Mesothelial cell of epicardium (in vitro differentiated cells): ENCODE measurements around the gene DNAH8. TPM values are rescaled to one million over a fixed set of nuclear protein-coding genes. Genes with fewer than 3 reads are reported as not detected.

ENCODE experiments used
- DNase-seq, 2 experiments: peaks; one replicate each; pipeline ENCODE4 v3.0.0; 2021; ENCODE audit warnings: low spot score in 2 of 2; ENCODE audit not compliant: unreplicated experiment in 2 of 2
- H3K27ac Mint-ChIP-seq: 2 replicates; pipeline ENCODE4 v1.8.0; 2021; ENCODE audit warnings: mixed read lengths
- H3K27me3 Mint-ChIP-seq: 2 replicates; pipeline ENCODE4 v1.8.0; 2021; ENCODE audit warnings: low read depth, mixed read lengths
- H3K36me3 Mint-ChIP-seq: 2 replicates; pipeline ENCODE4 v1.8.0; 2021; ENCODE audit warnings: mixed read lengths
- H3K4me1 Mint-ChIP-seq: 2 replicates; pipeline ENCODE4 v1.8.0; 2021; ENCODE audit warnings: mixed read lengths
- H3K4me3 Mint-ChIP-seq: 2 replicates; pipeline ENCODE4 v1.8.0; 2021; ENCODE audit warnings: mild to moderate bottlenecking, moderate library complexity, mixed read lengths
- H3K9me3 Mint-ChIP-seq: 2 replicates; pipeline ENCODE4 v1.8.0; 2021; ENCODE audit warnings: mixed read lengths
- CTCF ChIP-seq: fragments of 200-600 bp; sonication (generic); IDR thresholded peaks from one replicate; pipeline ENCODE4 v1.5.0; 2021; ENCODE audit warnings: antibody characterized with exemption; ENCODE audit not compliant: unreplicated experiment
- total RNA-seq: library from RNA; stranded (reverse); gene quantifications from 3 replicates; pipeline ENCODE4 v1.2.1, GENCODE V29; 2021

DNAH8 gene
- total RNA-seq, 1 donor from 2014 or later: 0.25 TPM

DNA sequence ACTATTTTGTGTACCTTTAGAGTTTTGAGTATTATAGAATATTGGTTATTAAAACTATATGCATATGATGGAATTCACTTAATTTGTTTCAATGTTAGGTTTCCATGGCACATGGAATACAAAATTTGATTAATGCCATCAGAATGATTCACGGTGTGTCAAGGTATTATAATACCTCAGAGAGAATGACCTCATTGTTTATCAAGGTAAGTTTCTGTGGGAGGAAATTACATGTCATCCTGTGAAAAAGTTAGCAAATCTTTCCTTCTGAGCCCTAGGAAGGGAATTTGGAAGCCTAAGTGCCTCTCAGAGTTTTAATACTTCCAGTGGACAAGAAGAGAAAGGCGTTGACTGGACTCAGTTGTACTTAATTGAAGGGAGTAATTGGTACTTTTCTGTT lies 40.8 kb downstream of the DNAH8 start:
- Mint-ChIP-seq H3K36me3 (no peaks in the 10 kb centered on the region), H3K4me3 (no peak overlapping the region), H3K4me1 (peaks cover 12% of the 10 kb centered on the region), H3K27ac (peak overlapping the region; percentile 85), H3K9me3 (peaks cover 18% of the 10 kb centered on the region), H3K27me3 (peaks cover 3% of the 10 kb centered on the region)
- TF ChIP-seq CTCF: no peak
- DNase-seq: no peak

- Mint-ChIP-seq H3K36me3 (no peaks in the 10 kb centered on the region), H3K27ac (no peak overlapping the region), H3K9me3 (peaks cover 18% of the 10 kb centered on the region), H3K27me3 (no peaks in the 10 kb centered on the region), H3K4me3 (no peak overlapping the region), H3K4me1 (peaks cover 24% of the 10 kb centered on the region)
- DNase-seq: no peak
- TF ChIP-seq CTCF: no peak
These were observed 45.0 kb downstream of the DNAH8 start for GRCh38 chr6:38760097-38760496.

DNA sequence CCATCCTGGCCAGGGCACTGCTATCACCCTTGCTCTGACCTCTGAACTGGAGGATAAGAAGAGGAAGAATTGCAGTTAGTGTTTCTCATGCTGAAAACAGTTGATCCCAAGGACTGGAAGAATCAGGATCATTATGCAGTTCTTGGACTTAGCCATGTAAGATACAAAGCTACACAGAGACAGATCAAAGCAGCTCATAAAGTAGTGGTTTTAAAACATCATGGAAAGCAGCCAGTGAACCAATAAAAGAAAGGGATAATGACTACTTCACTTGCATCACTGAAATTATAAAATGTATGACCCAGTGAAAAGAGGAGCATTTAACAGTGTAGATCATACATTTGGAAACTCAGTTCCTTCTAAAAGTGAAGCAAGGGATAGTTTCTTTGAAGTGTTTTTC lies 47.7 kb downstream of the DNAH8 start:
- peak overlapping the region; percentile 36 for H3K27ac Mint-ChIP-seq
- H3K4me1 Mint-ChIP-seq: peaks cover 16% of the 10 kb centered on the region
- no peak for DNase-seq
- TF ChIP-seq CTCF: no peak
- no peak overlapping the region for H3K4me3 Mint-ChIP-seq
- H3K36me3 Mint-ChIP-seq: no peaks in the 10 kb centered on the region
- H3K9me3 Mint-ChIP-seq: peaks cover 16% of the 10 kb centered on the region
- H3K27me3 Mint-ChIP-seq: no peaks in the 10 kb centered on the region

DNA sequence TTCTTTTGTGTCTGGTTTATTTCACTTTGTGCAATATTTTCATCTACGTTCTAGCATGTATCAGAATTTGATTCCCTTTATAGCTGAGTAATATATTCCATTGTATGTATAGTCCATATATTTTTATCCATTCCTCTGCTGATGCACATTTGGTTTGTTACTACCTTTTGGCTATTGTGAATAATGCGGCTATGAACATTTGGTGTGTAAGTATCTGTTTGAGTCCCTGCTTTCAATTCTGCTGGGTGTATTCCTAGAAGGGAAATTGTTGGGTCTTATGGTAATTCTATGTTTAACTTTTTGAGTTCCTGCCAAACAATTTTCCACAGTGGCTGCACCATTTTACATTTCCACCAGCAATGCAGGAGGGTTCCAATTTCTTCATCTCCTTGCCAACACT lies 52.4 kb downstream of the DNAH8 start:
- no peak overlapping the region for H3K4me3 Mint-ChIP-seq
- no peaks in the 10 kb centered on the region for H3K27me3 Mint-ChIP-seq
- DNase-seq: no peak
- H3K4me1 Mint-ChIP-seq: peaks cover 12% of the 10 kb centered on the region
- H3K9me3 Mint-ChIP-seq: peaks cover 5% of the 10 kb centered on the region
- TF ChIP-seq CTCF: no peak
- no peak overlapping the region for H3K27ac Mint-ChIP-seq
- no peaks in the 10 kb centered on the region for H3K36me3 Mint-ChIP-seq

GRCh38 chr6:38773338-38773737 lies 58.2 kb downstream of the DNAH8 start:
- H3K9me3 Mint-ChIP-seq: peaks cover 6% of the 10 kb centered on the region
- H3K36me3 Mint-ChIP-seq: no peaks in the 10 kb centered on the region
- TF ChIP-seq CTCF: no peak
- no peaks in the 10 kb centered on the region for H3K27me3 Mint-ChIP-seq
- peaks cover 5% of the 10 kb centered on the region for H3K4me1 Mint-ChIP-seq
- no peak overlapping the region for H3K4me3 Mint-ChIP-seq
- H3K27ac Mint-ChIP-seq: no peak overlapping the region
- no peak for DNase-seq
